IgD-negative memory B cell (primary cell): Measurements from ENCODE around the gene SHC4. TPM values are rescaled to one million over a fixed set of nuclear protein-coding genes. Genes with fewer than 3 reads are reported as not detected.
"Not testable (repeated sequence)": the region's sequence is repeated elsewhere in the genome, so short reads cannot be mapped to it uniquely, and the experiment has no call there.

Source experiments
- H3K27ac Mint-ChIP-seq, 3 donors: one replicate each; pipeline ENCODE4 v1.8.0; 2020 to 2022; ENCODE audit warnings: mild to moderate bottlenecking in 3 of 3, mixed read lengths in 3 of 3, moderate library complexity in 1 of 3
- H3K27me3 Mint-ChIP-seq: one replicate; pipeline ENCODE4 v1.8.0; 2021; ENCODE audit warnings: mixed read lengths
- H3K36me3 Mint-ChIP-seq: one replicate; pipeline ENCODE4 v1.8.0; 2020; ENCODE audit warnings: mild to moderate bottlenecking, mixed read lengths
- H3K4me1 Mint-ChIP-seq, 3 donors: one replicate each; pipeline ENCODE4 v1.8.0; 2020 to 2022; ENCODE audit warnings: mixed read lengths in 3 of 3, mild to moderate bottlenecking in 1 of 3
- H3K4me3 Mint-ChIP-seq, 4 donors: one replicate each; pipeline ENCODE4 v1.8.0; 2020 to 2022; ENCODE audit warnings: mild to moderate bottlenecking in 4 of 4, mixed read lengths in 4 of 4, moderate library complexity in 3 of 4
- H3K9me3 Mint-ChIP-seq, 3 donors: one replicate each; pipeline ENCODE4 v1.8.0; 2020 to 2021; ENCODE audit warnings: mixed read lengths in 3 of 3, mild to moderate bottlenecking in 1 of 3
- polyA plus RNA-seq: library from polyadenylated mRNA; unstranded; fragments of 300-500 nt; fragmentation: Illumina TruSeq; gene quantifications from one replicate; pipeline ENCODE4 v1.2.3, GENCODE V29; 2021

SHC4 gene
- polyA plus RNA-seq, 1 donor from 2014 or later = not detected

GRCh38 chr15:48976444-48977088 is 12.8 kb upstream of the SHC4 start:
- H3K4me1 Mint-ChIP-seq = peaks cover 0 to 1% (median 1%) of the 10 kb centered on the region in 3 donors
- no peak overlapping the region for H3K4me3 Mint-ChIP-seq
- no peaks in the 10 kb centered on the region for H3K36me3 Mint-ChIP-seq
- H3K27ac Mint-ChIP-seq = peak overlapping the region in 1 of 3 donors; percentile 10
- H3K9me3 Mint-ChIP-seq = peaks cover 0 to 3% (median 0%) of the 10 kb centered on the region in 3 donors
- H3K27me3 Mint-ChIP-seq = peaks cover 15% of the 10 kb centered on the region

- no peaks in the 10 kb centered on the region for H3K36me3 Mint-ChIP-seq
- H3K27me3 Mint-ChIP-seq = peaks cover 14% of the 10 kb centered on the region
- H3K9me3 Mint-ChIP-seq = peaks cover 0 to 3% (median 0%) of the 10 kb centered on the region in 3 donors
- peaks cover 0 to 1% (median 1%) of the 10 kb centered on the region in 3 donors for H3K4me1 Mint-ChIP-seq
- H3K4me3 Mint-ChIP-seq = peak overlapping the region; percentile 34 to 80 (median 54)
- H3K27ac Mint-ChIP-seq = peak overlapping the region in 1 of 3 donors; percentile 10
Observed at GRCh38 chr15:48975472-48976419, 12.0 kb upstream of the SHC4 start.

GRCh38 chr15:48974882-48975281 is 11.2 kb upstream of the SHC4 start:
- peaks cover 0 to 3% (median 0%) of the 10 kb centered on the region in 3 donors for H3K9me3 Mint-ChIP-seq
- peaks cover 3% of the 10 kb centered on the region for H3K36me3 Mint-ChIP-seq
- H3K27me3 Mint-ChIP-seq = peaks cover 15% of the 10 kb centered on the region
- H3K27ac Mint-ChIP-seq = no peak overlapping the region
- peak overlapping the region in 1 of 4 donors; percentile 34 for H3K4me3 Mint-ChIP-seq
- peaks cover 0 to 1% (median 1%) of the 10 kb centered on the region in 3 donors for H3K4me1 Mint-ChIP-seq

- H3K36me3 Mint-ChIP-seq = peaks cover 3% of the 10 kb centered on the region
- H3K9me3 Mint-ChIP-seq = peaks cover 0 to 3% (median 0%) of the 10 kb centered on the region in 3 donors
- H3K27me3 Mint-ChIP-seq = peaks cover 15% of the 10 kb centered on the region
- H3K27ac Mint-ChIP-seq = no peak overlapping the region
- H3K4me1 Mint-ChIP-seq = peaks cover 0 to 1% (median 1%) of the 10 kb centered on the region in 3 donors
- no peak overlapping the region for H3K4me3 Mint-ChIP-seq
Observed at GRCh38 chr15:48972750-48973503, 9.2 kb upstream of the SHC4 start.

- not testable (repeated sequence) for H3K4me1 Mint-ChIP-seq, H3K36me3 Mint-ChIP-seq, H3K9me3 Mint-ChIP-seq, H3K4me3 Mint-ChIP-seq
- peak overlapping the region in 1 of 3 donors; percentile 13 for H3K27ac Mint-ChIP-seq
- peaks cover 13% of the 10 kb centered on the region for H3K27me3 Mint-ChIP-seq
Observed at GRCh38 chr15:48970926-48971325, 7.2 kb upstream of the SHC4 start.

GRCh38 chr15:48968066-48968465 is 4.3 kb upstream of the SHC4 start:
- Mint-ChIP-seq H3K4me3 (no peak overlapping the region), H3K4me1 (peaks cover 9 to 20% (median 12%) of the 10 kb centered on the region in 3 donors), H3K27ac (no peak overlapping the region), H3K36me3 (peaks cover 3% of the 10 kb centered on the region), H3K9me3 (peaks cover 0 to 1% (median 0%) of the 10 kb centered on the region in 3 donors), H3K27me3 (peaks cover 30% of the 10 kb centered on the region)

- H3K4me1 Mint-ChIP-seq = peaks cover 11 to 20% (median 12%) of the 10 kb centered on the region in 3 donors
- H3K36me3 Mint-ChIP-seq = peaks cover 3% of the 10 kb centered on the region
- H3K4me3 Mint-ChIP-seq = no peak overlapping the region
- no peak overlapping the region for H3K27ac Mint-ChIP-seq
- peaks cover 35% of the 10 kb centered on the region for H3K27me3 Mint-ChIP-seq
- H3K9me3 Mint-ChIP-seq = peaks cover 0 to 1% (median 0%) of the 10 kb centered on the region in 3 donors
Observed at GRCh38 chr15:48967336-48967735, 3.6 kb upstream of the SHC4 start.

- Mint-ChIP-seq H3K9me3 (peaks cover 0 to 1% (median 0%) of the 10 kb centered on the region in 3 donors), H3K27ac (no peak overlapping the region), H3K4me3 (no peak overlapping the region), H3K4me1 (peaks cover 11 to 20% (median 12%) of the 10 kb centered on the region in 3 donors), H3K36me3 (peaks cover 3% of the 10 kb centered on the region), H3K27me3 (peaks cover 38% of the 10 kb centered on the region)
Observed at GRCh38 chr15:48966595-48967301, 3.0 kb upstream of the SHC4 start.

GRCh38 chr15:48965972-48966371 is 2.3 kb upstream of the SHC4 start:
- H3K4me1 Mint-ChIP-seq = peaks cover 11 to 20% (median 12%) of the 10 kb centered on the region in 3 donors
- peaks cover 3% of the 10 kb centered on the region for H3K36me3 Mint-ChIP-seq
- peaks cover 41% of the 10 kb centered on the region for H3K27me3 Mint-ChIP-seq
- H3K4me3 Mint-ChIP-seq = no peak overlapping the region
- H3K27ac Mint-ChIP-seq = no peak overlapping the region
- peaks cover 0 to 1% (median 0%) of the 10 kb centered on the region in 3 donors for H3K9me3 Mint-ChIP-seq

GRCh38 chr15:48964898-48965297 is 1.2 kb upstream of the SHC4 start:
- Mint-ChIP-seq H3K27me3 (peaks cover 39% of the 10 kb centered on the region), H3K4me1 (peaks cover 11 to 20% (median 12%) of the 10 kb centered on the region in 3 donors), H3K36me3 (no peaks in the 10 kb centered on the region), H3K9me3 (peaks cover 0 to 1% (median 0%) of the 10 kb centered on the region in 3 donors), H3K27ac (no peak overlapping the region), H3K4me3 (peak overlapping the region in 2 of 4 donors; percentile 31 to 72)

- H3K4me3 Mint-ChIP-seq = peak overlapping the region; percentile 55 to 89 (median 80)
- peaks cover 0 to 1% (median 0%) of the 10 kb centered on the region in 3 donors for H3K9me3 Mint-ChIP-seq
- peaks cover 11 to 20% (median 12%) of the 10 kb centered on the region in 3 donors for H3K4me1 Mint-ChIP-seq
- peaks cover 39% of the 10 kb centered on the region for H3K27me3 Mint-ChIP-seq
- H3K36me3 Mint-ChIP-seq = peaks cover 3% of the 10 kb centered on the region
- no peak overlapping the region for H3K27ac Mint-ChIP-seq
Observed at GRCh38 chr15:48962662-48963523, 826 bp downstream of the SHC4 start.

- Mint-ChIP-seq H3K4me1 (no peaks in the 10 kb centered on the region), H3K9me3 (peaks cover 0 to 4% (median 0%) of the 10 kb centered on the region in 3 donors), H3K36me3 (peaks cover 3% of the 10 kb centered on the region), H3K27ac (no peak overlapping the region), H3K27me3 (peaks cover 8% of the 10 kb centered on the region), H3K4me3 (no peak overlapping the region)
Observed at GRCh38 chr15:48955967-48956366, 7.8 kb downstream of the SHC4 start.

- H3K4me3 Mint-ChIP-seq = no peak overlapping the region
- H3K9me3 Mint-ChIP-seq = peaks cover 0 to 4% (median 0%) of the 10 kb centered on the region in 3 donors
- H3K36me3 Mint-ChIP-seq = peaks cover 3% of the 10 kb centered on the region
- no peak overlapping the region for H3K27ac Mint-ChIP-seq
- no peaks in the 10 kb centered on the region for H3K4me1 Mint-ChIP-seq
- H3K27me3 Mint-ChIP-seq = peaks cover 8% of the 10 kb centered on the region
Observed at GRCh38 chr15:48955370-48955769, 8.3 kb downstream of the SHC4 start.
